Hepatocyte (in vitro differentiated cells): ENCODE measurements around the gene TNFRSF1A.

Experiments used
- CTCF ChIP-seq: fragments of 200-600 bp; sonication (generic); IDR thresholded peaks from 2 replicates; pipeline ENCODE4 v1.5.1; 2016; ENCODE audit warnings: antibody characterized with exemption, mild to moderate bottlenecking; ENCODE audit not compliant: poor library complexity
- EZH2 ChIP-seq: fragments of 200-600 bp; sonication (generic); IDR thresholded peaks from 2 replicates; pipeline ENCODE4 v1.6.1; 2016; ENCODE audit warnings: antibody characterized with exemption, mild to moderate bottlenecking, borderline replicate concordance
- EZH2phosphoT487 ChIP-seq: fragments of 200-600 bp; sonication (generic); IDR thresholded peaks from one replicate; pipeline ENCODE4 v1.6.1; 2018; ENCODE audit warnings: antibody characterized with exemption, mild to moderate bottlenecking, low read depth, moderate library complexity; ENCODE audit not compliant: unreplicated experiment, severe bottlenecking

- TF ChIP-seq CTCF (no peak), EZH2phosphoT487 (no peak), EZH2 (no peak)
Measured at GRCh38 chr12:6314776-6315175, 27.1 kb downstream of the TNFRSF1A start.
